GM19023 (cell line): Measurements from ENCODE around the gene LRRC75A.
"Not testable (repeated sequence)": the region's sequence is repeated elsewhere in the genome, so short reads cannot be mapped to it uniquely, and the experiment has no call there.

ENCODE experiments used
- ATAC-seq: cut with Tn5 transposase; IDR thresholded peaks from one replicate; pipeline ENCODE4 v1.9.1; 2021; ENCODE audit warnings: mild to moderate bottlenecking, moderate library complexity; ENCODE audit not compliant: unreplicated experiment

LRRC75A gene

GRCh38 chr17:16491703-16492612, at the start of gene LRRC75A:
LRRC75A (minus strand) TSS chr17:16492193; CDS start chr17:16491990, 203 bp downstream.
- ATAC-seq, result peak; percentile 69

GRCh38 chr17:16537130-16537458, 45.1 kb upstream of the LRRC75A start:
- ATAC-seq, result no peak

- no peak for ATAC-seq
Measured at GRCh38 chr17:16534236-16534635, 42.2 kb upstream of the LRRC75A start.

- ATAC-seq, result no peak
Measured at GRCh38 chr17:16529906-16530305, 37.9 kb upstream of the LRRC75A start.

GRCh38 chr17:16527298-16527697, 35.3 kb upstream of the LRRC75A start:
- no peak for ATAC-seq

- not testable (repeated sequence) for ATAC-seq
Measured at GRCh38 chr17:16525556-16525955, 33.6 kb upstream of the LRRC75A start.

- peak; percentile 85 for ATAC-seq
Measured at GRCh38 chr17:16521070-16521727, 29.2 kb upstream of the LRRC75A start.

GRCh38 chr17:16519021-16519420, 27.0 kb upstream of the LRRC75A start:
- no peak for ATAC-seq

- ATAC-seq, result no peak
Measured at GRCh38 chr17:16517477-16517876, 25.5 kb upstream of the LRRC75A start.

GRCh38 chr17:16516594-16517051, 24.6 kb upstream of the LRRC75A start:
- ATAC-seq, result no peak

GRCh38 chr17:16515933-16516332, 23.9 kb upstream of the LRRC75A start:
- ATAC-seq, result no peak

GRCh38 chr17:16513873-16514272, 21.9 kb upstream of the LRRC75A start:
- no peak for ATAC-seq

- no peak for ATAC-seq
Measured at GRCh38 chr17:16512011-16512410, 20.0 kb upstream of the LRRC75A start.

GRCh38 chr17:16511593-16511992, 19.6 kb upstream of the LRRC75A start:
- ATAC-seq, result no peak

- no peak for ATAC-seq
Measured at GRCh38 chr17:16507918-16508533, 16.0 kb upstream of the LRRC75A start.

GRCh38 chr17:16506188-16506587, 14.2 kb upstream of the LRRC75A start:
- ATAC-seq, result no peak

- no peak for ATAC-seq
Measured at GRCh38 chr17:16504984-16505383, 13.0 kb upstream of the LRRC75A start.

GRCh38 chr17:16496820-16497489, 5.0 kb upstream of the LRRC75A start:
- ATAC-seq, result no peak

GRCh38 chr17:16495980-16496819, 4.2 kb upstream of the LRRC75A start:
- no peak for ATAC-seq

GRCh38 chr17:16495561-16495960, 3.6 kb upstream of the LRRC75A start:
- ATAC-seq, result no peak
